NOMO-1 treated with DMSO at 0.1 percent for 48 hours (cell line): ENCODE data around the gene PPRC1.

Experiments used
- DNase-seq: peaks from one replicate; lab custom pipeline; 2025; ENCODE audit not compliant: unreplicated experiment; lab: John Stamatoyannopoulos, UW

The PPRC1 gene

DNA sequence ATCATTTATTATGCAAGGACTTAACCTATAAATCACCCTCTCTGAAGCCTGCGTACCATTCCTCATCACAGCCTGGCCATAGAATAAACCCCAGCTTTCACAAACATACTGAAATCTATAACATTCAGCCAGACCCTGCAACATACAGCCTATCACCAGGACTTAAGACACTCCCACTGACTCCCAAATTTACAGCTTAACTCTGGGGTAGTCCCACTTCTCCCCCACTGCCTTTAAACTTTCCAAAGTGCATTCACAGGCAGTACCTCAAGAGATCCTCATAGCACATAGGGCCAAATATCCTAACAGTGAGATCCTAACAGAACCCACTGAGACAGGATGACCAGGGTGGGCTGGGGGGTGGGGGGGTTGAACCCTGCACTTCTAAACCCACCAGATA, 16.2 kb upstream of the PPRC1 start:
- no peak for DNase-seq

- DNase-seq = peak; percentile 48
These were observed 15.3 kb upstream of the PPRC1 start for GRCh38 chr10:102117391-102118159.

DNA sequence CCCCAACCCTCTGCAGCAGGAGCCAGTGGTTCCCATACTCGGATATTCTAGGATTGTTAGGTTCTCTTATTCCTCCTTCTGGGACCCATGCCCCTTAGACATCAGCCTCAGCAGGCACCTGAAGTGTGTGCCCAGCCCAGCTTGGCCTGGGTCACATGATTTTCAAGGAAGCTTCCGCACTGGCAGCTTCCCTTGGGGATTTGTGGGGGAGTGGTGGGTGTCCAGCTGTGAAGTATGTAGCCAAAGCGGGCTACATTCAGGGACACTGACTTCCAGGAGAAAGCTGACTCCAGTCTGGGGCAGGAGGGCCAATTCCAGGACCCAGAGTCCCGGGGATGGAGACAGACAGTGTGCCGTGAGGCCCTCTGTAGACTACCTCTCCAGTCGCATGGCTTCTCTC, 14.0 kb upstream of the PPRC1 start:
- DNase-seq = no peak

GRCh38 chr10:102119417-102120141, 13.3 kb upstream of the PPRC1 start:
- peak; percentile 51 for DNase-seq

- peak; percentile 79 for DNase-seq
These were observed 12.5 kb upstream of the PPRC1 start, which contains the start of gene LDB1 for GRCh38 chr10:102120142-102120990. TSS of gene LDB1 (minus strand) at chr10:102120368. CDS start at chr10:102120110, 258 bp downstream.

GRCh38 chr10:102120991-102121738, 11.7 kb upstream of the PPRC1 start:
- peak; percentile 24 for DNase-seq

- no peak for DNase-seq
These were observed 11.0 kb upstream of the PPRC1 start for GRCh38 chr10:102121739-102122372.

DNA sequence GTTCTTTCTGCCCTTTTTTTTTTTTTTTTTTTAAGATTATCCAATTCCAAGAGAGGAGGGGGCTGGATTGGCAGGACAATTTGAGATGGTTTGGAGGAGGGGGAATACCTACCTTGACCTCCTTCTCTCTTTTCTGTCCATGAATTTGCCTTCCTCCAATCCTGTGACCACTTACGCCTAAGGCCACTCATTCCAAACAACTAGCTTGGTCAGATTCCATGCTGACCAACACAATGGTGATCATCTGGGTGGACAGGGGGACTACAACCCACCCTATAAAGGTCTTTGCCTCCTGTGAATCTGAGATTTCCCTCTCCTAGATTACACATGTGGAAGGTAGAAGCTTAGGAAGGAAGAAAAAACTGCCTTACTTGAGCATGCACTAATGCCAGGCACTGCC, 10.4 kb upstream of the PPRC1 start:
- DNase-seq = no peak

GRCh38 chr10:102123223-102123622, 9.6 kb upstream of the PPRC1 start:
- no peak for DNase-seq

- no peak for DNase-seq
These were observed 1.3 kb upstream of the PPRC1 start for GRCh38 chr10:102131286-102132170.

GRCh38 chr10:102132193-102132562, 662 bp upstream of the PPRC1 start:
- DNase-seq = no peak

DNA sequence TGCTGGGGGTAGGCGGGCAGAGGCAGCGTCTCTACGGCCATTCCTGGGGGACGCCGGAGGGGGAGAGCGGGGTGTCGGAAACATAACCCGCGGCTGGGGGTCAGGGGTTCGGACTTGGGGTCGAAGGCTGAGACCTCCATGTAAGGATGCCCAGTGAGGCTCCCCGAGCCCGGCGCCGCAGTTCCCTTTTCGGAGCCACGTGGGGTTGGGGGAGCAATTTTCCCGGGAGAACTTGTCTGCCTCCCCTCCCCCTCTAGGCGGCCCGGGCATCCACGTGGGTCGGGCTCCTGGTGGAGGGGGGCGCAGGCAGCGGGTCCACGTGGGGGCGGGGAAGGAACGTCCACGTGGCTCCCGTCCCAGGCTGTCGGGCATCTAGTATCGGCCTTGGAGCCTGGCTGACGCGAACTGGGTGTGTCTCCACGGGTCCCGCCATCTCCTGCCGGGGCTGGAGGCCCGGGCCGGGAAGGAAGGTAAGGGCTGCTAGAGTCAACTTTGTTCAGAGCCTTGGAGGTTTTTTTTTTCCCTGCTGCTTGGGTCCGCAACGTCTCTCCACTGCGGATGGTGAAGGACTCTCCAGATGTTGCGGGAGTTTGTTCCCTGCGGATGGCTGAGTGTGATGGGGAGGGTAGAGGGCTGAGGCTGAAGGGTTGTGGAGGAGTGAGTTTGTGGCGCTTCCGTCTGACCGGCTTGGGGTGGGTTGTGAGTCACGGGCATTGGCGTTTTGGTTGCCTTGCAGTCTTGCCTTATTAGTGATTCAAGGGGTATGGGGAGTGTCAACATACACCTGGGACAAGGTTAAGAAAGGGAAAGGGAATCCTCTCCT, 744 bp downstream of the PPRC1 start:
- DNase-seq = peak; percentile 52

GRCh38 chr10:102134416-102134815, 1.6 kb downstream of the PPRC1 start:
- DNase-seq = no peak

- DNase-seq = no peak
These were observed 3.2 kb downstream of the PPRC1 start for GRCh38 chr10:102135956-102136526.

- DNase-seq = no peak
These were observed 6.7 kb downstream of the PPRC1 start for GRCh38 chr10:102139281-102140110.

DNA sequence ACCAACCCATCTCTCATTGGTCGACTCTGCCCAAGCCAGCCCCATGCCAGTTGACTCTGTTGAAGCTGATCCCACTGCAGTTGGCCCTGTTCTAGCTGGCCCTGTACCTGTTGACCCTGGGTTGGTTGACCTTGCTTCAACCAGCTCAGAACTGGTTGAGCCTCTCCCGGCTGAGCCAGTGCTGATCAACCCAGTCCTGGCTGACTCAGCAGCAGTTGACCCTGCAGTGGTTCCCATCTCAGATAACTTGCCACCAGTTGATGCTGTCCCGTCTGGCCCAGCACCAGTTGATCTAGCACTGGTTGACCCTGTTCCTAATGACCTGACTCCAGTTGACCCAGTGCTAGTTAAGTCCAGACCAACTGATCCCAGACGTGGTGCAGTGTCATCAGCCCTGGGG, 7.4 kb downstream of the PPRC1 start:
- DNase-seq = no peak

DNA sequence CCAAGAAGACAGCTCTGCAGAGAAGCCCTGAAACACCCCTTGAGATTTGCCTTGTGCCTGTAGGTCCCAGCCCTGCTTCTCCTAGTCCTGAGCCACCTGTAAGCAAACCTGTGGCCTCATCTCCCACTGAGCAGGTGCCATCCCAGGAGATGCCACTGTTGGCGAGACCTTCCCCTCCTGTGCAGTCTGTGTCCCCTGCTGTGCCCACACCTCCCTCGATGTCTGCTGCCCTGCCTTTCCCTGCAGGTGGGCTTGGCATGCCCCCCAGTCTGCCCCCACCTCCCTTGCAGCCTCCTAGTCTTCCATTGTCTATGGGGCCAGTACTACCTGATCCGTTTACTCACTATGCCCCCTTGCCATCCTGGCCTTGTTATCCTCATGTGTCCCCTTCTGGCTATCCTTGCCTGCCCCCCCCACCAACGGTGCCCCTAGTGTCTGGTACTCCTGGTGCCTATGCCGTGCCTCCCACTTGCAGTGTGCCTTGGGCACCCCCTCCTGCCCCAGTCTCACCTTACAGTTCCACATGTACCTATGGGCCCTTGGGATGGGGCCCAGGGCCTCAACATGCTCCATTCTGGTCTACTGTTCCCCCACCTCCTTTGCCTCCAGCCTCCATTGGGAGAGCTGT, 8.2 kb downstream of the PPRC1 start:
- DNase-seq = no peak
